GM10248 (cell line): ENCODE measurements around the gene FASN.

Source experiments
- CTCF ChIA-PET: fragments of 300-600 bp; sonication (Branson Sonifier 250); formaldehyde crosslinking; extraction: SDS; loops from one replicate; lab custom pipeline; 2021; ENCODE audit warnings: antibody characterized with exemption; lab: Yijun Ruan, JAX
- POLR2A ChIA-PET: fragments of 350-650 bp; sonication (Branson Sonifier 250); formaldehyde crosslinking; extraction: SDS; loops from one replicate; lab custom pipeline; 2020; ENCODE audit warnings: antibody characterized with exemption; lab: Yijun Ruan, JAX
- DNase-seq: peaks from one replicate; pipeline ENCODE4 v3.0.0; 2012; ENCODE audit errors: extremely low spot score
- CTCF ChIP-seq: IDR thresholded peaks from 2 replicates; pipeline ENCODE4 v1.5.1; 2012; ENCODE audit warnings: mild to moderate bottlenecking, low read depth; ENCODE audit errors: extremely low read depth, missing control alignments, control extremely low read depth

FASN gene

GRCh38 chr17:82108038-82108437, 10.0 kb upstream of the FASN start:
- DNase-seq = no peak
- TF ChIP-seq CTCF = no peak
- CTCF ChIA-PET = interaction anchor here (1.0 to 3.1 kb wide), 3 partner anchors 14 to 116 kb away, joined by 3 to 17 read pairs (median 4); no protein-coding TSS in a partner anchor
- POLR2A ChIA-PET = no interaction called here

- TF ChIP-seq CTCF = peak; percentile 37
- ChIA-PET CTCF (interaction anchor here (1.0 to 3.1 kb wide), 5 partner anchors 14 to 115 kb away, joined by 3 to 17 read pairs (median 4); partner anchors contain the start of gene DCXR), POLR2A (interaction anchor here (2.0 kb wide), 1 partner anchor 9 kb away, joined by 7 read pairs; the partner anchor contains the start of gene FASN)
- no peak for DNase-seq
Observed at GRCh38 chr17:82107341-82107860, 9.4 kb upstream of the FASN start.

- ChIA-PET CTCF (interaction anchor here (1.0 to 3.1 kb wide), 17 partner anchors 10 to 147 kb away, joined by 3 to 17 read pairs (median 4); partner anchors contain the start of gene DCXR), POLR2A (interaction anchor here (1.0 to 2.0 kb wide), 2 partner anchors 9 to 10 kb away, joined by 4 to 7 read pairs; partner anchors contain the start of gene FASN)
- no peak for TF ChIP-seq CTCF
- DNase-seq = no peak
Observed at GRCh38 chr17:82106688-82107305, 8.8 kb upstream of the FASN start.

DNA sequence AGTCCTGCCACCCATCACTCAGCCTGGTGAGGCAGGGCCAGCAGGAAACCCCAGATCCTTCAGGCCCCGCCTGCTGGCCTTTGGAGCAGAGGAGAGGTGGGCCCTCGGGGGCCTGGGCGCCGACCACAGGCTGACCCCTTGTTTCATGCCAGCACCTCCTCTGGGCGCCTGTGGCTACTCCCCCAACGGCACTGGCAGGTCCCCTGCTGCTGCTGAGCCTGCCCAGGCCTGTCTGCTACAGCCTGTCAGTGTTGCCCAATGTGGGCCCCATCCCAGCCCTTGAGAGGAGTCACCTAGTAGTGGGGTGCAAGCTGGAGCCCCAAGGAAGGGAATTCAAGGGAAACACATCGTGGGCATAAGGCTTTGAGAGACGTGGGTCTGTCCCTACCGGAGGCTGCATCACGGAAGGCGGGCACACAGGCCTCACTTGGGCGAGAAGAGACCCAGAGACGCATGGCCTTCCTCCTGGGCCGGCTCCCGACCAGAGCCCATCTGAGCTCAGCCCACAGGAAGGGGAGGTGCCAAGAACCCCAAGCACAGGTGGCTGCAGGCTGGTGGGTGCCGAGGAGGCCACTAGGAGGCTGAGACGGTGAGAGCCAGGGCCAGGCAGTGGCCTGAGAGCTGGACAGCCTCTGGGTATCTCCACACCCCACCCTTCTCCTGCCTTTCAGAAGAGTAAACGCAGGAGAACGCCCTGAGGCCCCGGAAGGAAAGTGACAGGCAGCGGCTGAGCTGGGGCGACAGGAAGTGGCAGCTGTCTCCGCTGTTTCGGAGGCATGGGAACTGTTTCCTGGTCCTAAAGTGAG, 8.0 kb upstream of the FASN start:
- DNase-seq = peak; percentile 92

GRCh38 chr17:82105417-82105881, 7.4 kb upstream of the FASN start:
- no peak for DNase-seq
- no peak for TF ChIP-seq CTCF
- ChIA-PET CTCF (interaction anchor here (0.8 to 3.1 kb wide), 18 partner anchors 9 to 146 kb away, joined by 3 to 17 read pairs (median 4); partner anchors contain the start of gene DCXR), POLR2A (interaction anchor here (1.0 kb wide), 1 partner anchor 9 kb away, joined by 4 read pairs; no protein-coding TSS in a partner anchor)

More for the DNA sequence above, 8.0 kb upstream of the FASN start:
- POLR2A ChIA-PET = interaction anchor here (1.0 to 2.0 kb wide), 2 partner anchors 8 to 10 kb away, joined by 4 to 7 read pairs; partner anchors contain the start of gene FASN
- peak; percentile 49 for TF ChIP-seq CTCF
- CTCF ChIA-PET = interaction anchor here (0.8 to 3.1 kb wide), 17 partner anchors 8 to 147 kb away, joined by 3 to 17 read pairs (median 4); partner anchors contain the start of gene DCXR
